GM18526 (cell line): ENCODE measurements around the gene LRRC58.

Experiments
- POLR2A ChIP-seq: IDR thresholded peaks from 3 replicates; pipeline ENCODE4 v1.6.1; 2011; ENCODE audit not compliant: insufficient read length; ENCODE audit errors: extremely low read depth

The LRRC58 gene

DNA sequence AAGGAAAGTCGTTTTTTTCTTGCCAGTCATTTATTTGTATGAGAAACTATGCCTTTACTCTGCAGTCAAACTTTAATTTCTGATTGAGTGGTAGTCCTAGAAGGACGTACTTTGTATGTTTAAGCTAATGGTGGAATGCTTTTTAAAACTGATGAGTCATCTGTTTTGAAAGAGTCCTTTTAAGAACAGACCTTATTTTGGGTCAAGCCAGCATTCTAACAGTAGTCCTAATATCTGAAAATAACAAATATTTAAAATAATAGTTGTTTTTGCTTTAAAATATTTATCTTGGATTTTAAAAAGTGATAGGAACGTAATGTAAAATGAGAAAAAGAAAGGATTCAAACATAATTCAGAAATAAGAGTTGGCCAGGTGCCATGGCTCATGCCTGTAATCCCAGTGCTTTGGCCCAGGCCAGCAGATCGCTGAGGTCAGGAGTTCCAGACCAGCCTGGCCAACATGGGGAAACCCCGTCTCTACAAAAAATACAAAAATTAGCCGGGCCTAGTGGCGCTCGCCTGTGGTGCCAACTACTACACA is 1.3 kb upstream of the LRRC58 start:
- TF ChIP-seq POLR2A: no peak

DNA sequence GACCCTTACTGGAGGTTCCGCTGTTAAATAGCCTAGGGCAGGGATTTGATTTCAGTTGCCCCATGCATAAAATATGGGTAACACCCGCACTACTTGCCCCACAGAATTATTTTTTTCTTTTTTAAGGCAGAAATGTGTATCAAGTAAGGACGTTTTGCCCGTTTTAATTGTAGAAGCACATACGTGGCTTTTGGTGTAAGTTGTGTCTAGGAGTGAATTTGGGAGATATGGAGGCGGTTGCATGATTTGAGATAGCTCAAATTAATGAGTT is 636 bp upstream of the LRRC58 start:
- TF ChIP-seq POLR2A: no peak

DNA sequence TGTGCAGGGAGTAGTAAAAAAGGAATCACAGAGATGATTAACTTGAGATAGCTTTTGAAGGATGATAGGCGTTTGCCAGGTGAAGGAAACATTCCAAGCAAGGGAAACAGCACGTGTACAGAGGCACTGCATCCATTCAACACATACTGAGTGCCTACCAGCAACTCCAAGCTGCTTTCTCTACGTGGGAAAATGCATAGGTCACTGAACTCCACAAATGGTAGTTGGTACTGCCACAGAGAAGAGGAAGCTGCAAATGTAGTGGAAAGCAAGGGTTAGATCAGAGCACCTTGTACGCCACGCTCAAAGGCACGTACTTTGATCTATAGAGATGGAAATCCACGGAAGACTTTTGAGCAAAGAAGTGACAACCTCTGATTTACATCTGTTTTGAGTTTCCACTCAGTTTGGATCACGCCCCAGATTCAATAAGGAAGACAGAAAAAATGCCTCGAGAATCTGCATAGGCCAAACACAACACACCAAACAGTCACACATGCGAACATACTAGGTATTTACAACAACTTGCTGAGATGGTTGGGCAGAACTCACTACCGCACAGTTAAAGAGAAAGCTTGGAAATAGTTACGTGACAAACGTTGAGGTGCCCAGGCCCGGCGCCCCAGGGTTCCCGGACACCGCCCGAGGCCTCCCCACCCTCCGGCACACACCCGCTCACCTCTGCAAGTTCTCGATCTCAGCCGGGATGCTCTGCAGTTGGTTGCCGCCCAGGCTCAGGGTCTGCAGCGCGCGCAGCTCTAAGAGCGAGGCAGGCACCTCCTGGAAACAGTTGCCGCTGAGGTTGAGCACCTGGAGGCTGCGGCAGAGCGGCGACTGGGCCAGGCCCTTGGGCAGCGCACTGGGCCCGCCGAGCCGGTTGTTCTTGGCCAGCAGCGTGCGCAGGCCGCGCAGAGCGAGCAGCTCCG is 826 bp downstream of the LRRC58 start:
- no peak for TF ChIP-seq POLR2A

DNA sequence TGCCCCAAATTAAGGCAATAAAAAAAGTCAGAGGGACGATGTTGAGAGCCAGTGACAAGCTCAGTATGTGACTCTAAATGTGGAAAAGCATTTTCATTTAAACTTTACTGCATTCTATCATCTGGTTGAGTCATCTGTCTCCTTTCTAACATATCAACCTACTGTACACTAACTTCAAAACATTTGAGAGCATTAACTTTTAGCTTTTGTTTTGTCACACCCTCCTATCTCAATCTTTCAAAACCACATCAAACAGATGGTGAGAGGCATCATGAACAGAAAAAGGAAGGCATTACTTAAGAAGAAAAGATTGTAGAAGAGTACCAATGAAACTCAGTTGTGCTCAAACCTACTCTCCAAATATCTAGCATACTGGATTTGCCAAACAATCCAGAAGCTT is 4.8 kb downstream of the LRRC58 start:
- no peak for TF ChIP-seq POLR2A

DNA sequence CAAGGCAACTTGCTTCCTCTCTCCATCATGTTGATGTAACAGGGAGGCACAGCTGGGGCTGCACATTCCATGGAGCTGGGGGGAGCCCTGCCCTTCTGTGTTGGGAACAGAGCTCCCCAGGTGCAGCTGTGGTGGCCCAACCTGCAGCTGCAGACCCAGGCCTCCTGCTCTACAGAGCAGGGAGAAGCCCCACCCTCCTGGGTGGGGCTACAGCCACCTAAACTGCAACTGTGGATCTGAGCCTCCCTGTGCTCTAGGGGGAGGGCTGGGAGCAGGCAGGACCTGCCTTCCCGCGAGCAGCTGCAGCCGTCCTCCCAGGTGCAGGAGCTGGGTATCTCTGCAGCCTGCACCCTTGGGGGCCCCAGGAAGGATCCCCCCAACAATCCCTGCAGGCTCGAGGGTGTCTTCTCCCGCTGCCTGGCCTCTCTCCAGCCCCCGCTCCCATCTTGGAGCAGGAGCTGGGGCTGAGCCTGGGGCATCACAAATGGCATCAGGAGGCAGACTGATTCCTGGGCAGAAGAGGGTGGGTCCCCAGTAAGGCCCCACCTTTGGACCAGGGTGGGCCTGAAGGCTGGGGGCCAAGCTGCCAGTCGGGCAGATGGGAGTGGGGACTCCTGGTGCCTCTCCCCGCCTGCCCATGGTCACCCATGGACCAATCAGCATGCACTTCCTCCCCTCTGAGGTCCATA is 7.4 kb downstream of the LRRC58 start:
- no peak for TF ChIP-seq POLR2A

DNA sequence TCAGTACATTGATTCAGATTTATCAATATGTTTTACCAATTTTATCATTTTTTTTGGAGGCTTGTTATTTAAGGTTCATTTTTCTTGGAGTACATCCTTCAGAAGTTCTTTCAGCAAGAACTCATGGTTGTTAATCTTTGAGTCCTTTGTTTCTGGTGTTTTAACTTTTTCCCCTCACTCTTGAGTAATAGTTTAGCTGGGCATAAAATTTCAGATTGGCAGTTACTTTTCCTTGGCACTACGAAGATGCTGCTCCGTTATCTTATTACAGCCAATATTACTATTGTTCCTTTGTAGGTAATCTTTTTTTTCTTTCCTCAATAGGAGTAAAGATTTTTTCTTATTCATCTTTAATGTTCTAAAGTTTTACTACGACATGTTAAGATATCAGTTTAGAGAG is 9.8 kb downstream of the LRRC58 start:
- no peak for TF ChIP-seq POLR2A

DNA sequence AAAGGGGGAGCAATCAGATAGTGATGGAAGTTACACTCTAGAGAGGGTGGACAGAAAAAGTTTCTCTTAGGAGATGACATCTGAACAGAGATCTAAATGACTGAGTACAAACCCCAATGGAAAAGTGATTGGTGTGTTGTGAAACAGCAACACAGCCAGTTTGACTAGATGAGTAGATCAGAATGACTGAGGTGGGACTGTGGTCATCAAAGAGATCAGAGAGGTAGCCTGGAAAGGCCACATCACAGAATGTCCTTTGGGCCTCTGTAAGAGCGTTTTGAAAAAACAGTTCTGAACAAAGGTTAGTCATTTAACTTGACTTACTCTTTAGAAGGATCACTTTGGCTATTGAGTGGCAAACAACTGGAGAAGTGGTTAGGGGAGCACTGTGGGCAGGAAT is 10.6 kb downstream of the LRRC58 start:
- no peak for TF ChIP-seq POLR2A

DNA sequence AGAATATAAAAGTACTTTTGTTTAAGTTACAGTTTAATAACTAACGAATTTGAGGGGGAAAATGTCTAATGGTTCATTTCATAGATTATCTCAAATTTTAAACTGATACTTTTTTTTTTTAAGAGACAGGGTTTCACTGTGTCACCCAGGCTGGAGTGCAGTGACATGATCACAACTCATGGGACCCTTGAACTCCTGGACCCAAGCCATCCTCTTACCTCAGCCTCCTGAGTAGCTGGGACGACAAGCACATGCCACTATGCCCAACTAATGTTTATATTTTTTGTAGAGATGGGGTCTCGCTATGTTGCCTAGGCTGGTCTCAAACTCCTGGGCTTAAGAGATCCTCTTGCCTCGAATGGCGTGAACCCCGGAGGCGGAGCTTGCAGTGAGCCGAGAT is 16.5 kb downstream of the LRRC58 start:
- TF ChIP-seq POLR2A: no peak

DNA sequence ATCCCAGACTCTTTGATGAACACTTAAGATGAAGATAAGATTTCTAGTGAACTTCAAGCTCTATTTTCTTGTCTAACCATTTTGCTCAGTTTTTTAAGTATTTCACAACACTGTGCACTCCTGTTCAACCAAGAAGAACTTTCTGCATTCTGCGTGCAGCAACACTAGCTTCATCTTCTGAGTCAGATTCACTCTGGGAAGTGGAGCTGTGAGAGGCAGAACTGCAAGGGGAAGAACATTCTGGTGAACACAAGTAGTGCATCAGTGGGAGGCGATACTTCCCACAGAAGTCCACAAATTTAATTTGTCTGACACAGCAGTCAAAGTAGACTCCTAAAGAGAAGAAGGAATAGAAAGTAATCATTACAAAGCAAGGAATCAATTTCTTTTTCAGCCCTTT is 18.1 kb downstream of the LRRC58 start:
- no peak for TF ChIP-seq POLR2A

DNA sequence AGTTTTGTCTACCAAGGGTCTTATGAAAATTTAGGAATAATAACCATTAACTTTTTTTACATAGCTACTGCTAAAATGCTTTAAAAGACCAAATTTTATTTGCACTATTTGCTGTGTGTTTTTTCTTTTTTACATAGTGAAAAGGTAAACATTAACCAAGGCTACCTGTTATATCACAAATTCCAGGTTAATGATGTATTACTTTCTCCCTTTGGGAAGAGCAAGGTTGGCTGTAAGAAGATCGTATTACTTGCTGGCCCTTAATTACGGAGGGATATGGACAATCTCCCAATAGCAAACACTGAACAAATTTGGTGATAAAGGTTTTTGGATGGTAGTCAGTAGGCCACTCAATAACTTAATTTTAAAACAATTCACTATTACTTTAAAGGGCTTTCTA is 22.4 kb downstream of the LRRC58 start:
- no peak for TF ChIP-seq POLR2A

DNA sequence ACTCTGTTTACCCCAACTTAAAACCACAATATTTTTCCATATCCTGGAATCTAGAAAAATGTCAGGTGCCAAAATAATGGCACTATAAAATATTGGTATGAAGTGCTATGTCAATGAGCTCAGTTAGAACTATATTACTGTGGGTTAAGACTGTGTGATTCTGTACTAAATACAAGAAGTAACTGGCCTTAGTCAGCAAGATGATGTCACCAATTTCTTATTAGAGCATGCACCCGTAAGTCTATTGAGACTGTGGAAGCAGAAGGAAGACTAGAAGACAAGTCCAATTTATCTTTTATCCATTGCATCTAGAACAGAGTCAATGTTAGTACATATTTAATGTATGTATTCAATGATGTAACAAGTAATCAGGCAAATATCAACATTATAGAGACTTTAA is 25.0 kb downstream of the LRRC58 start:
- no peak for TF ChIP-seq POLR2A

DNA sequence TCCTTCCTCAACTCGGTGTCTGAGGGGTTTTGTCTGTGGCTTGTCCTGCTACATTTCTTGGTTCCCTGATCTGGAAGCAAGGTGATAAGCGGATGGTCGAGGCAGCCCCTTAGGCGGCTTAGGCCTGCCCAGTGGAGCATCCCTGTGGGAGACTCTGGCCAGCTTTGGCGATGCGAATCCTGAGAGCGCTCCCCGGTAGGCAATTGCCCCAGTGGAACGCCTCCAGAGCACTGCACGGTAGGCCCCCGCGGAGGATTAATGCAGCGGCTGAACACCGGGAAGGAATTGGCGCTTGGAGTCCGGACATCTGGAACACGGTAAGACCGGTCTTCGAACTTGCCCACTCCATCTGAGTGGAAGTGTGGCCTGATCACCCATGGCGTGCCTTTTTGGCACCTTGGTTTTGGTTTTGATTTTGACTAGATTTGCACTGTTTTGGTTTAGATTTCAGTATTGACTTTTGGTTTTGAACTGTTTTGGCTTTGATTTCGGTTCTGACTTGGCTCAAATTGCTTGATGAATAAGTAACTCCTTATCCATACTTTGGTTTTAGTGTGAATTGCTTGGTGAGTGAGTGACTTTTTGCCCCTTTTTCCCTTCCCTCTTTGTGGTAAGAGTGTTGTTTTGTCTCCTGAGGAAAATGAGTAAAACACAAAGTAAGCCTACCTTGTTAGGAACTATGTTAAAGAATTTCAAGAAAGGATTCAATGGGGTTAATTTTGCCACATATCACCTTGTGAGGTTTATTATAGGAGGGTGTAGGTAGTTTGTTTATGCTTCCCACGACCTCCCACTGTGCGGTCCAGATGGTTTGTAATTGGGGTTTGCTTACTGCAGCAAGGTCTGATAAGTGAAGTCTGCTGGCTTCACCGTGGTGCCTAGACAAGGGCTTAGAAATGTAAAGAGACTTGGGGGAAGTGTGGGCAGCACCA is 37.0 kb downstream of the LRRC58 start:
- no peak for TF ChIP-seq POLR2A

DNA sequence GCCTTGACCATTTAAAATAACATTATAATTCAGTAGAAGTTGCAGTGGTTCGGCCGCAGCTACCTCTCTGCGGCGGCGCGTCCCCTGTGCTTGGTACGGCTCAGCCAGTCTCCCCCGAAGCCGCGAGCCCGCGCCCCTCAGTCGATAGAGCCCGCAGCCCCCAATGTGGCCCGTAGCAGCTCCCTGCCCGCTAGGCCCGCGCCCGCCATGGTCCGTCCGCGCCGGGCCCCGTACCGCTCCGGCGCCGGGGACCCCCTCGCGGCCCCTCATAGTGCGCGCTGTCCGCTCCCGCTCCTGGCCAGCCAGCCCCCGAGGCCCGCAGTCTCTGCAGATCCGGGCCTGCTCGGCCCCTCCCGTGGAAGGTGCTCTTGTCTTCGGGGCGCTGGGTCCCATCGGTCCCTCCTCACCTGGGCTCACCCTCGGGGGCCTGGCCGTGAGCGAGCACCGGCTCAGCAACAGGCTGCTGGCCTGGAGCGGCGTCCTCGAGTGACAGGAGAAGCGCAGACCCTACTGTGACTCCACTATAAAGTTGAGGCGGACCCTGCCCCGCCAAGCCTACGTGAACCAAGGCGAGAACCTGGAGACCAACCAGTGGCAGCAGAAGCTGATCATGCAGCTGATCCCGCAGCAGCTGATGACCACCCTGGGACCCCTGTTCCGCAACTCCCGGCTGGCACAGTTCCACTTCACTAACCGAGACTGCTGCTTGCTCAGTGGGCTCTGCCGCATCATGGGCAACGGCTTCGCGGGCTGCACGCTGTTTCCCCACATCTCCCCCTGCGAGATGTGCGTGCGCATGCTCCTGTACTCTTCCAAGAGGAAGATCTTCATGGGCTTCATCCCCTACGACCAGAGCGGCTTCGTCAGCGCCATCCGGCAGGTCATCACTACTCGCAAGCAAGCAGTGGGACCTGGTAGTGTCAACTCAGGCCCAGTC is 42.4 kb downstream of the LRRC58 start:
- no peak for TF ChIP-seq POLR2A

DNA sequence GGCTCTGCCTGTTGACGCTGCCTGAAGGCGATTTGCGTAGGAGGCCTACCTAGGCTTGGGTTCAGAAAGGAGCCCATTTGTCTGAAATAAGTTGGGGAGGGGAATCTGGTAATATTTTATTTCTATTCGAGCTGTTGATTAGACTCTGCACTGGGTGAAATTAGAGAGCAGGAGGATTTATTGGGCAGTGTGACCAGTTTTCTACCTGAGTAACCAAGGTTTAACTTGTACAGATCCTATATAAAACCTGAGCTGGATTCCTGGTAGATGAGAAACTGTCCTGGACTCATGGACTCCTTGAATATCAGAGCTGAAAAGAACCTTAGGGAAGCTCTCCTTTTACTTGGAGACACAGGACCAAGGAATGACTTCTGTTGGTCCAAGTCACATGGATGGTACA is 44.5 kb downstream of the LRRC58 start:
- TF ChIP-seq POLR2A: no peak
